Measurements from ENCODE around the gene INAVA. TPM values are rescaled to one million over a fixed set of nuclear protein-coding genes. Genes with fewer than 3 reads are reported as not detected.

Gene INAVA
- total and polyA plus RNA-seq, 2 of the 13 experiments (the other 11 are each of a cell fraction or from before 2014, with no cell fraction given) = 6.0 to 13.5 TPM

DNA sequence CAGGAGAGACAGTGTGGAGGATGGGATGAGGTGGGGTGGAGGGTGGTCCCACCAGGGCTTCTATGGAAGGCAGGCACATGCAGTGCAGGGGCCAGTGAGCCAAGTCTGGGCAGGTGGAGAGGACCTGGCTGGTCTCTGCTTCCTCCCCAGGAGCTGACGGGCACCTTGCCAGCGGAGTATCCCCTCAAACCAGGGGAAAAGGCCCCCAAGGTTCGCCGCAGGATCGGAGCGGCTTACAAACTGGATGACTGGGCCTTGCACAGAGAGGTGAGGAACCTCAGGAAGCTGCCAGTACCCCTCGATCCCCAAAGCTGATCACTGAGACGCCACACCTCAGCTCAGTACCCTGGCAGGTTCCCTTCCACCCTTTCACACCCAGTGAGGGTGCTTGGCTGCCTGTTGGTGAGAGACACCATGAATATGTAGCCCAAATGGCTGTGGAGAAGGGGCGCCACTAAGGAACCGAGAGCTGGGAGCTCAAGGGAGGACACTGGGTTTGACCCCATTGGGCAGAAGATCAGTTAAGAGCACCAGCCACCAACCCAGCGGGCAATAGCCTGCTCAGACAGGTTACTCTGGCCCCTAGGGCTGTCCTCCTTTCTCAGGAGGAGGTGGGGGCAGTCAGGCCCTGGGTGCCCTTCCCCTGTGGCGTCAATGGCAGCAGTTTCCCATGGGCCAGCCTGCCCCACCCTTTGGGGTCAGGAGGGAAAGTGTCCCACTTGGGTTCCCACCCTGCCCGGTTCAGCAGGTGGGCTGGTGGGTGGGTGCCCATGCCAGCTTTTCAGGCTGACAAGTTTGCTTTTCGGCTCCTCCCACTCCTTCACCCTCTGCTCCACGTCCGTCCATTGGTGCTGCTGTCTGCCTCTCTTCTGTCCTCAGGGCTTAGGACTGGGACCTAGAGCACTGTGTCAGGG lies 5.5 kb downstream of the INAVA start (continued):
- TF ChIP-seq, protein P1, sequence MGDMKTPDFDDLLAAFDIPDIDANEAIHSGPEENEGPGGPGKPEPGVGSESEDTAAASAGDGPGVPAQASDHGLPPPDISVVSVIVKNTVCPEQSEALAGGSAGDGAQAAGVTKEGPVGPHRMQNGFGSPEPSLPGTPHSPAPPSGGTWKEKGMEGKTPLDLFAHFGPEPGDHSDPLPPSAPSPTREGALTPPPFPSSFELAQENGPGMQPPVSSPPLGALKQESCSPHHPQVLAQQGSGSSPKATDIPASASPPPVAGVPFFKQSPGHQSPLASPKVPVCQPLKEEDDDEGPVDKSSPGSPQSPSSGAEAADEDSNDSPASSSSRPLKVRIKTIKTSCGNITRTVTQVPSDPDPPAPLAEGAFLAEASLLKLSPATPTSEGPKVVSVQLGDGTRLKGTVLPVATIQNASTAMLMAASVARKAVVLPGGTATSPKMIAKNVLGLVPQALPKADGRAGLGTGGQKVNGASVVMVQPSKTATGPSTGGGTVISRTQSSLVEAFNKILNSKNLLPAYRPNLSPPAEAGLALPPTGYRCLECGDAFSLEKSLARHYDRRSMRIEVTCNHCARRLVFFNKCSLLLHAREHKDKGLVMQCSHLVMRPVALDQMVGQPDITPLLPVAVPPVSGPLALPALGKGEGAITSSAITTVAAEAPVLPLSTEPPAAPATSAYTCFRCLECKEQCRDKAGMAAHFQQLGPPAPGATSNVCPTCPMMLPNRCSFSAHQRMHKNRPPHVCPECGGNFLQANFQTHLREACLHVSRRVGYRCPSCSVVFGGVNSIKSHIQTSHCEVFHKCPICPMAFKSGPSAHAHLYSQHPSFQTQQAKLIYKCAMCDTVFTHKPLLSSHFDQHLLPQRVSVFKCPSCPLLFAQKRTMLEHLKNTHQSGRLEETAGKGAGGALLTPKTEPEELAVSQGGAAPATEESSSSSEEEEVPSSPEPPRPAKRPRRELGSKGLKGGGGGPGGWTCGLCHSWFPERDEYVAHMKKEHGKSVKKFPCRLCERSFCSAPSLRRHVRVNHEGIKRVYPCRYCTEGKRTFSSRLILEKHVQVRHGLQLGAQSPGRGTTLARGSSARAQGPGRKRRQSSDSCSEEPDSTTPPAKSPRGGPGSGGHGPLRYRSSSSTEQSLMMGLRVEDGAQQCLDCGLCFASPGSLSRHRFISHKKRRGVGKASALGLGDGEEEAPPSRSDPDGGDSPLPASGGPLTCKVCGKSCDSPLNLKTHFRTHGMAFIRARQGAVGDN (CRISPR knock-in tag; IDR thresholded peaks at IDR 0.05) = peak; percentile 3; the same call in 1 of the 2 replicates
- TF ChIP-seq, protein P2, sequence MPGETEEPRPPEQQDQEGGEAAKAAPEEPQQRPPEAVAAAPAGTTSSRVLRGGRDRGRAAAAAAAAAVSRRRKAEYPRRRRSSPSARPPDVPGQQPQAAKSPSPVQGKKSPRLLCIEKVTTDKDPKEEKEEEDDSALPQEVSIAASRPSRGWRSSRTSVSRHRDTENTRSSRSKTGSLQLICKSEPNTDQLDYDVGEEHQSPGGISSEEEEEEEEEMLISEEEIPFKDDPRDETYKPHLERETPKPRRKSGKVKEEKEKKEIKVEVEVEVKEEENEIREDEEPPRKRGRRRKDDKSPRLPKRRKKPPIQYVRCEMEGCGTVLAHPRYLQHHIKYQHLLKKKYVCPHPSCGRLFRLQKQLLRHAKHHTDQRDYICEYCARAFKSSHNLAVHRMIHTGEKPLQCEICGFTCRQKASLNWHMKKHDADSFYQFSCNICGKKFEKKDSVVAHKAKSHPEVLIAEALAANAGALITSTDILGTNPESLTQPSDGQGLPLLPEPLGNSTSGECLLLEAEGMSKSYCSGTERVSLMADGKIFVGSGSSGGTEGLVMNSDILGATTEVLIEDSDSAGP (CRISPR knock-in tag; IDR thresholded peaks at IDR 0.05; ENCODE audit: borderline replicate concordance) = peak; percentile 37; the same call in 1 of the 2 replicates
- TF ChIP-seq RFXAP (CRISPR knock-in tag; IDR thresholded peaks at IDR 0.05; ENCODE audit: borderline replicate concordance) = peak; percentile 12; the same call in 1 of the 2 replicates
- TF ChIP-seq, protein P3, sequence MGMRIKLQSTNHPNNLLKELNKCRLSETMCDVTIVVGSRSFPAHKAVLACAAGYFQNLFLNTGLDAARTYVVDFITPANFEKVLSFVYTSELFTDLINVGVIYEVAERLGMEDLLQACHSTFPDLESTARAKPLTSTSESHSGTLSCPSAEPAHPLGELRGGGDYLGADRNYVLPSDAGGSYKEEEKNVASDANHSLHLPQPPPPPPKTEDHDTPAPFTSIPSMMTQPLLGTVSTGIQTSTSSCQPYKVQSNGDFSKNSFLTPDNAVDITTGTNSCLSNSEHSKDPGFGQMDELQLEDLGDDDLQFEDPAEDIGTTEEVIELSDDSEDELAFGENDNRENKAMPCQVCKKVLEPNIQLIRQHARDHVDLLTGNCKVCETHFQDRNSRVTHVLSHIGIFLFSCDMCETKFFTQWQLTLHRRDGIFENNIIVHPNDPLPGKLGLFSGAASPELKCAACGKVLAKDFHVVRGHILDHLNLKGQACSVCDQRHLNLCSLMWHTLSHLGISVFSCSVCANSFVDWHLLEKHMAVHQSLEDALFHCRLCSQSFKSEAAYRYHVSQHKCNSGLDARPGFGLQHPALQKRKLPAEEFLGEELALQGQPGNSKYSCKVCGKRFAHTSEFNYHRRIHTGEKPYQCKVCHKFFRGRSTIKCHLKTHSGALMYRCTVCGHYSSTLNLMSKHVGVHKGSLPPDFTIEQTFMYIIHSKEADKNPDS (CRISPR knock-in tag; IDR thresholded peaks at IDR 0.05) = 0 out of 2 replicates have a peak, but pooled peaks have one; percentile 54
- no peak for TF ChIP-seq SYNCRIP (IDR thresholded peaks at IDR 0.05; ENCODE audit: insufficient read depth, low read depth, low read length)
- TF ChIP-seq, protein P4, sequence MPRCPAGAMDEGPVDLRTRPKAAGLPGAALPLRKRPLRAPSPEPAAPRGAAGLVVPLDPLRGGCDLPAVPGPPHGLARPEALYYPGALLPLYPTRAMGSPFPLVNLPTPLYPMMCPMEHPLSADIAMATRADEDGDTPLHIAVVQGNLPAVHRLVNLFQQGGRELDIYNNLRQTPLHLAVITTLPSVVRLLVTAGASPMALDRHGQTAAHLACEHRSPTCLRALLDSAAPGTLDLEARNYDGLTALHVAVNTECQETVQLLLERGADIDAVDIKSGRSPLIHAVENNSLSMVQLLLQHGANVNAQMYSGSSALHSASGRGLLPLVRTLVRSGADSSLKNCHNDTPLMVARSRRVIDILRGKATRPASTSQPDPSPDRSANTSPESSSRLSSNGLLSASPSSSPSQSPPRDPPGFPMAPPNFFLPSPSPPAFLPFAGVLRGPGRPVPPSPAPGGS (CRISPR knock-in tag; IDR thresholded peaks at IDR 0.05) = no peak
- TF ChIP-seq MEF2D (CRISPR knock-in tag; IDR thresholded peaks at IDR 0.05) = 0 out of 2 replicates have a peak, but pooled peaks have one; percentile 11
- TF ChIP-seq ZNF747 (CRISPR knock-in tag; IDR thresholded peaks at IDR 0.05; ENCODE audit: borderline replicate concordance) = no peak
